WI38 (cell line): Measurements from ENCODE around the gene ZP4.

Experiments used
- H3K4me3 ChIP-seq: 2 replicates; pipeline ENCODE4 v1.5.1; 2011; ENCODE audit warnings: low read depth, mild to moderate bottlenecking, control low read depth, low read length
- CTCF ChIP-seq: IDR thresholded peaks from 2 replicates; pipeline ENCODE4 v1.5.1; 2012; ENCODE audit warnings: low read depth, mild to moderate bottlenecking, control low read depth, low read length

ZP4 gene

GRCh38 chr1:237894131-237894530 lies 3.4 kb upstream of the ZP4 start:
- H3K4me3 ChIP-seq: no peak overlapping the region
- TF ChIP-seq CTCF: no peak

- no peak for TF ChIP-seq CTCF
- H3K4me3 ChIP-seq: no peak overlapping the region
Observed at GRCh38 chr1:237891979-237892378, 1.3 kb upstream of the ZP4 start.

GRCh38 chr1:237891266-237891665 lies 544 bp upstream of the ZP4 start:
- no peak overlapping the region for H3K4me3 ChIP-seq
- TF ChIP-seq CTCF: no peak

GRCh38 chr1:237890416-237890815 lies 306 bp downstream of the ZP4 start:
- no peak overlapping the region for H3K4me3 ChIP-seq
- no peak for TF ChIP-seq CTCF

GRCh38 chr1:237888143-237888542 lies 2.6 kb downstream of the ZP4 start:
- H3K4me3 ChIP-seq: no peak overlapping the region
- no peak for TF ChIP-seq CTCF

GRCh38 chr1:237887542-237887941 lies 3.2 kb downstream of the ZP4 start:
- no peak for TF ChIP-seq CTCF
- H3K4me3 ChIP-seq: no peak overlapping the region

GRCh38 chr1:237884237-237884636 lies 6.5 kb downstream of the ZP4 start:
- no peak overlapping the region for H3K4me3 ChIP-seq
- TF ChIP-seq CTCF: no peak
